GM10847 (cell line): ENCODE data around the gene PIP4K2C.

Experiments used
- POLR2A ChIP-seq: IDR thresholded peaks from 2 replicates; pipeline ENCODE4 v1.6.1; 2011; ENCODE audit not compliant: insufficient read length; ENCODE audit errors: extremely low read depth

PIP4K2C gene

DNA sequence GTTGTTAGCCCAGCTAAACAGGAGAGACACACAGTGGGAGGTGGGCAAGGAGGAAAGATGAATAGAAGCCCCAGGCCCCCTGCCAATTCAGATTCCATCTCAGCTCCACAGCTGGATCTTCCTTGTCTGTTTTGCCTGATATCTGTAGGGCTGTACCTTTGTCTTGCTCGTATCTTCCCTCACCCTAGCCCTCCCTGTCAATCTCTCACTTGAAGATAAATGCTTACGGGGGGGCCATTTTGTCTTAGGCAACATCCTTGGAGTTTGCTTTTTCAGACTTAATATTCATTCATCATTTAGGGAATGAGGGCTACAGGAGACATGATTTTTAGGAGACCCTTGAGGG, 38.7 kb upstream of the PIP4K2C start:
- TF ChIP-seq POLR2A: no peak

DNA sequence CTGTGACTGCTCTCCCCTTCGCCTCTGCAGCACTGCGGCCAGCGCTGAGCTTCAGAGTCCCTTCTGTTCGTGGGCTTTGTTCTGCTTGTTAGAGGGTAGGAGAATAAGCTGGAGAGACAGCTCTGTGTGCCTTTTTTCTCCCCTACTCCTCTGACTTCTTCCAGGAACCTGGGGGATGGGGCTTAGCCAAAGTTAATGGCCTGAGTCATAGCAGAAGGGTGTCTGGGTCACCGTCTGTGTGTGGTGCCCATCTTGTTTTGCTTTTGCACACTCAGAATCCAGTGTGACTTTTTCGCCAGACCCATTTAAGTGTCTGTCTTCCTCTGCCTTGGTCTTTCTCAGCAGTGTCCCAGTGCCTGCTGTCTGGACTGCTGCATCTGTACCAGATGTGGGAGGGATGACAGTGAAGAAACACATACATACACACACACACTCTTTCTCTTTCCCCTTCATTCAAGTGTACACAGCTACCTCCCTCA, 38.1 kb upstream of the PIP4K2C start:
- no peak for TF ChIP-seq POLR2A

GRCh38 chr12:57553343-57554202, 37.4 kb upstream of the PIP4K2C start:
- no peak for TF ChIP-seq POLR2A

DNA sequence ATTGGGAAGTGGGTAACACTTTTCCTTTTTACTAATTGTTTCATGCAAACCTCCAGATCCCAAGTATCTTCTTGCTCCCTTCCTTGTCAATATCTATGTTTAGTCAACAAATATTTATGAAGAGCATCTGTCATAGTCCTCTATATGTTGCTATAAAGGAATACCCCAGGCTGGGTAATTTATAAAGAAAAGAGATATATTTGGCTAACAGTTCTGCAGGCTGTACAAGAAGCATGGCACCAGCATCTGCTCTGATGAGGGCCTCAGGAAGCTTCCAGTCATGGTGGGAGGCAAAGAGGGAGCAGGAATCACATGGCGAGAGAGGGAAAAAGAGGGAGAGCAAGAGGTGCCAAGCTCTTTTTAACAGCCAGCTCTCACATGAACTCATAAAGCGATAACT, 36.5 kb upstream of the PIP4K2C start:
- TF ChIP-seq POLR2A: no peak

- no peak for TF ChIP-seq POLR2A
Measured at GRCh38 chr12:57554897-57555296, 36.1 kb upstream of the PIP4K2C start.

- TF ChIP-seq POLR2A: no peak
Measured at GRCh38 chr12:57558864-57559263, 32.1 kb upstream of the PIP4K2C start.

GRCh38 chr12:57560516-57560915, 30.5 kb upstream of the PIP4K2C start:
- no peak for TF ChIP-seq POLR2A

DNA sequence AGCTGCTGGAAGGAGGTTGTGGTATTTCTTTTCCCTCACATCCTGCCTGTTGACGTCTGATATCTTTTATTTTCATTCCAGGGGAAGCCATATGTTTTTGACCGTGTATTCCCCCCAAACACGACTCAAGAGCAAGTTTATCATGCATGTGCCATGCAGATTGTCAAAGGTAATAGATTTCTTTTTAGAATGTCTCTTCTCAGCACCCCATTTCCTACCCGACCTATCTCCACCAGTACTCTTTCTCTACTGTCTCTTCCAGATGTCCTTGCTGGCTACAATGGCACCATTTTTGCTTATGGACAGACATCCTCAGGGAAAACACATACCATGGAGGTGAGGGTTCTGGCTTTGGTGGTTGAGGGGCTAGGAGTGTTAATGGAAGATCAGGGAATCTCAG, 27.6 kb upstream of the PIP4K2C start:
- no peak for TF ChIP-seq POLR2A

DNA sequence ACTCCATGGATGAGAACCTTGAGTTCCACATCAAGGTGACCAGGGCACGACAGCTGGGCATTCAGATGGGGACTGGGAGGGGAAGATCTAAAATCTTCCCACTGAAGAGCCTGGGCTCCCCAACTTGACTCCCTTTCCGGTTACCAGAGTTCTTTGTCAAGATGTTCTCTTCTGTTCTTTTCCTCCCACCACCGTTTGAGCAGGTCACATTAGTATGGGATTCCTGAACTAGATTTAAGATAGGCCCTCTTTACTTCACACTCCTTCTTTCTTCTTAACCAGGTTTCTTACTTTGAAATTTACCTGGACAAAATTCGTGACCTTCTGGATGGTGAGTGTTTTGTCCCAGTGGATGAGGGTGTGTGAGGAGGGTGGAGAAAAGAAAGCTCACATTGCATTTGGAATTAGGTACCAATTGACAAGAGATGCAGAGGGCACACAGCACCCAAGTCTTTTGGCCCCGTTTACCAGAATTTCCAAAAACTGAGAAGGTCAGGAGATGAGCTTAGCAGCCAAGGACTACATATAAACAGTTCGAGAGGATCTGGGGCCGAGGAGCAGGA, 26.7 kb upstream of the PIP4K2C start:
- TF ChIP-seq POLR2A: no peak

GRCh38 chr12:57568838-57569237, 22.2 kb upstream of the PIP4K2C start:
- no peak for TF ChIP-seq POLR2A

- no peak for TF ChIP-seq POLR2A
Measured at GRCh38 chr12:57569858-57570257, 21.1 kb upstream of the PIP4K2C start.

- TF ChIP-seq POLR2A: no peak
Measured at GRCh38 chr12:57571926-57572762, 18.8 kb upstream of the PIP4K2C start.

GRCh38 chr12:57574795-57575194, 16.2 kb upstream of the PIP4K2C start:
- TF ChIP-seq POLR2A: no peak

- no peak for TF ChIP-seq POLR2A
Measured at GRCh38 chr12:57575771-57576612, 15.0 kb upstream of the PIP4K2C start.

DNA sequence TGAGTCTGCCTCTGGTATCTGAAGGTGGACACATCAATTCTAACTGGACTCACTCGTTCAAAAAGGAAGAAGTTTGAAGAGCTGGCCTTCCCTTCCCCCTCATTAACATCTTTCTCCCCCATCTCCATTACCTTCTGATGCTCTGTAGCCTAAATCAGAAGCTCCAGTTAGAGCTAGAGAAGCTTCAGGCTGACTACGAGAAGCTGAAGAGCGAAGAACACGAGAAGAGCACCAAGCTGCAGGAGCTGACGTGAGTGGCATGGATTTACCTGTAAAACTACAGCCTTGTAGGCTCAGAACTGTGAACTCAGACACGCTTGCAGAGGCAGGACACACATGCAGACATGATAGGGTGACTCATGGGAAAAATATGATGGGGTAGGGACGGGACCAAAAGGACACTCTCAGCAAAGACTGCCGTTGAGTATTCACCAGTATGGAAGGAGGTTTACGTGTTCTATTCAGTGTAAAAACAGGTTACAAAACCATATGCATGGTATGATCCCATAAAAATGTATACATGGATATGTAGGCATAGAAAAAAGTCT, 14.3 kb upstream of the PIP4K2C start:
- no peak for TF ChIP-seq POLR2A
